HG02623 (cell line): ENCODE measurements around the gene ZNRF4.

Source experiments
- ATAC-seq: cut with Tn5 transposase; IDR thresholded peaks from one replicate; pipeline ENCODE4 v1.9.1; 2021; ENCODE audit warnings: moderate library complexity; ENCODE audit not compliant: unreplicated experiment

Gene ZNRF4

DNA sequence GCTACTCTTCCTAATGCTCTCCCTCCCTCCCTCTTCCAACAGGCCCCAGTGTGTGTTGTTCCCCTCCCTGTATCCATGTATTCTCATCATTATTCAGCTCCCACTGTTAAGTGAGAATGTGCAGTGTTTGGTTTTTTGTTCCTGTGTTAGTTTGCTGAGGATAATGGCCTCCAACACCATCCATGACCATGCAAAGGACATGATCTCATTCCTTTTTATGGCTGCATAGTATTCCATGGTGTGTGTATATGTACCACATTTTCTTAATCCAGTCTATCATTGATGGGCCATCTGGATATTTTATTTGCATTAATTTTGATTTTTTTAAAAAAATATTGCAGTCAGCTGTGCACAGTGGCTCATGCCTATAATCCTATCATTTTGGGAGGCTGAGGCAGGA, 15.8 kb upstream of the ZNRF4 start:
- ATAC-seq, result no peak

- no peak for ATAC-seq
Measured at GRCh38 chr19:5440299-5440698, 14.9 kb upstream of the ZNRF4 start.

DNA sequence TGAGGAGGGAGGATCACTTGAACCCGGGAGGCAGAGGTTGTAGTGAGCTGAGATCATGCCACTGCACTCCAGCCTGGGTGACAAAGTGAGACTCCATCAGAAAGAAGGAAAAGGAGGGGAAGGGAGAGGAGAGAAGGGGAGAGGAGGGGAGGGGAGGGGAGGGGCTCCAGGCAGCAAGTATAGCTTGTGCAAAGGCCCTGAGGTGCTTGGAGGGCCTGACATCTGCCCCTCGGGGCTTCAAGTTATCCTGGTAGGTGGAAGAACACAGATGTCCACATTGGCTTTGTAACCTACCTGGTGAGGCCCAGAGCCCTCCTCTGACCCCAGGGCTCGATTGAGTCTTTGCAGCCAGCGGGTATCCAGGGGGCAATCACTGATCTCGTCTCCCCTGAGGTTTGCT, 11.5 kb upstream of the ZNRF4 start:
- no peak for ATAC-seq

GRCh38 chr19:5444431-5444830, 10.8 kb upstream of the ZNRF4 start:
- ATAC-seq, result no peak

DNA sequence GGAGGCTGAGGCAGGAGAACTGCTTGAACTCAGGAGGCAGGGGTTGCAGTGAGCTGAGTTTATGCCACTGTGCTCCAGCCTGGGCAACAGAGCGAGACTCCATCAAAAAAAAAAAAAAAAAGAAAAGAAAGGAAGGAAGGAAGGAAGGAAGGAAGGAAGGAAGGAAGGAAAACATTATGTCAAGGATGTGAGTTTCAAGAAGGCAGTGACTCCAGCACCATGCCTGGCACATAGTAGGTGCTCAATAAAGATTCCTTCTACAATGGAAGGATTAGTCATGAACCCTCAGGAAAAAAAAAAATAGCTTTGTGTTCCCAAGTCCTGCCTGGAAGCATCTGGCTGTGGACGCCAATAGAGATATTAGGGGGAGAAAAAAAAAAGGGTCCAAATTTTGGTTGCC, 10.1 kb upstream of the ZNRF4 start:
- no peak for ATAC-seq

- ATAC-seq, result no peak
Measured at GRCh38 chr19:5445561-5446055, 9.6 kb upstream of the ZNRF4 start.

DNA sequence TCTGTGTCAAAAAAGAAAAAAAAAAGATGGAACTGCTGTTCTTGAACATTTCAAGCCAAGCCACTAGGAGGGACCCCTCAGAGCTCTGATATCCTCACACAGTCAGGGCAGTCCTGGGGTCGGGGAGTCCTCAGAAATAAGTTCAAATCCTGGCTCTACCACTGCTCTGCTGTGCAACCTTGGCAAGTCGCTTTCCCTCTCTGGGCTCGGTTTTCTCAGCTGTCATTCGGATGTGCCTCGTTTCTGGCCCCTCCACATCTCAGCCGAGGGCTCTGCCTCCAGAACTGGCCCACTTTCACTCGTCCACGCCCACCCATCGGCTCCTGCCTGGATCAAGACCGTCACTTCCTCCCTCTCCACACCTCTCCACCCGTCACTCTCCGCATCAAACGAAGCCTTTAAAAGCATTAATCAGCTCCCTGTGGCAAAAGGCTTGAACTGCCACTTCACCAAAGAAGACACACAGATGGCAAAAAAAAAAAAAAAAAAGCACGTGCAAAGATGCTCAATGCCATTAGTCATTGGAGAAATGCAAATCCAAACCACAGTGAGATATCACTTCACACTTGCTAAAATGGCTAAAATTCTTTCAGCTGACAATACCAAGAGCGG, 7.4 kb upstream of the ZNRF4 start:
- ATAC-seq, result no peak

DNA sequence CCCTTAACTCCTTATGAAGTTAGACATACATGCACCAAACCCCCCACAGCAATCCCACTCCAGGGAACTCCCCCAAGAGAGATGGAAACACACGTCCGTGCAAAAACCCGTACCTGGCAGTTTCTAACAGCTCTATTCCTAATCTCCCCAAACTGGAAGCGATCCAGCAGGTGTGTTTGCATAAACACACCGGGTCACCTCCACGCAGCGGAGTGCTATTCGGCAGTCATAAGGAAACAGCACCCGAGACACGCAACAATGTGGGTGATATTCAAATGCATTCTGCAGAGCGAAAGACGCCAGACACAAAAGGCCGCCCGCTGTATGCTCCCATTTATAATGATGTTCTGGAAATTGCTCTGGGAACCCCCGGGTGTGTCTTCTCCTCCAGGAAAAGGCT, 6.8 kb upstream of the ZNRF4 start:
- ATAC-seq, result no peak

GRCh38 chr19:5450482-5451126, 4.6 kb upstream of the ZNRF4 start:
- ATAC-seq, result no peak

- no peak for ATAC-seq
Measured at GRCh38 chr19:5451494-5451893, 3.7 kb upstream of the ZNRF4 start.

DNA sequence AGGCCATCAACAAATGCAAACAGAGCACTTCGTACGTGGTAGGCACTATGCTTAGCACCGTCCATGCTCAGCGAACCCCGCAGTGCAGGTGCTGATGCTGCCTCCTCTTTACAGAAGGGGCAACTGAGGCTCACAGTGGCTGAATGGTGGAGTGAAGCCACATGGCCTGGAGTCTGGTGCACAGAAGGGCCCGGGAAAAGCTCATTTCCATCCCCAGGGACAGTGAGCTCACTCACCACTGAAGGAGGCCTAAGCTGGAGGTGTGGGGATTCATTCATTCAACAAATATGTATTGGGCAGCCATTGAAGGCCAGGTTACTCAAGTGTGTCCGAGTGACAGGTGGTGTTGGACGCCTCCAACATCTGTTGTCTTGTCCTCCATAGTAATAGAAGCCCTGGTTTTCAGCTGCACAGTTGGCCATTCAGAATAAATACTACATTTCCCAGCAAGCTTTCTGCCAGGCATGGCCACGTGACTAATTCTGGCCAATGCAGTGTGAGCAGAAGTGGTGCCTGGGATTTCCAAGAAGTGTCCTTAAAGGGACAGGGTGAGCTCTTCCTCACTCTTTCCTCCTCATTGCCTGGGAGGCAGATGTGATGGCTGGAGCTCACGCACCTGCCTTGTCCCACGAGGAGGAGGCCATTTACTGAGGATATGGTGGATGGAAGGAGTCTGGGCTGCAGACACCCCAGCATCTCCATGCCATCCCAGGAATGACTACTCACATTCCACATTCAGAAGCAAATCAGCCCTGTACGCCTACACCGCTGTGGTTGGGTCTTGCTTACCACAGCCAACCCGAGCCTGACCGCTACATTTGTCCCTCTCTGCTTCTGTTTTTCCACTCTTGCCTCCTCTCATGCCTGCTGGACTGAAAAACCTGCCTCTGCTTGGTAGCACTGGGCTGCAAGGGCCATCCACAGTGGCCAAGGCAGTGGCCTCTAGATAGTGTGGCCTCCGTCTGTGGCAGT, 2.3 kb upstream of the ZNRF4 start:
- ATAC-seq, result no peak

GRCh38 chr19:5454743-5455142, 474 bp upstream of the ZNRF4 start:
- ATAC-seq, result no peak

GRCh38 chr19:5456130-5456840, 1.1 kb downstream of the ZNRF4 start:
- ATAC-seq, result no peak

- no peak for ATAC-seq
Measured at GRCh38 chr19:5456841-5457200, 1.6 kb downstream of the ZNRF4 start.

- no peak for ATAC-seq
Measured at GRCh38 chr19:5457709-5458108, 2.5 kb downstream of the ZNRF4 start.

DNA sequence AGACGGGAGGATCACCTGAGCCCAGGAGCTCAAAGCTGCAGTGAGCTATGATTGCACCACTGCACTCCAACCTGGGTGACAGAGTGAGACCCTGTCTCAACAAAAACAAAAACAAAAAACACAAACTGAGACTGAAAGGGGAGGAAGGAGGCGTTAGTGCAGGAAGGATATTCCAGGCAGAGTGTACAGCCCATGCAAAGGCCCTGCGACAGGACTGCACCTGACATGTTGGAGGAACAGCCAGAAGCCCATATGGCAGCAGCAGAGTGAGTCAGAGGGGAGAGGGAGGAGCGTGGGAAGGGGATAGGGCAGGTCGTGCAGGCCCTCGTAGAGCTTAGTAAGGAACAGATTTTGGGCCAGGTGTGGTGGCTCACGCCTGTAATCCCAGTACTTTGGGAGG, 3.2 kb downstream of the ZNRF4 start:
- ATAC-seq, result no peak

- no peak for ATAC-seq
Measured at GRCh38 chr19:5459360-5459759, 4.1 kb downstream of the ZNRF4 start.

DNA sequence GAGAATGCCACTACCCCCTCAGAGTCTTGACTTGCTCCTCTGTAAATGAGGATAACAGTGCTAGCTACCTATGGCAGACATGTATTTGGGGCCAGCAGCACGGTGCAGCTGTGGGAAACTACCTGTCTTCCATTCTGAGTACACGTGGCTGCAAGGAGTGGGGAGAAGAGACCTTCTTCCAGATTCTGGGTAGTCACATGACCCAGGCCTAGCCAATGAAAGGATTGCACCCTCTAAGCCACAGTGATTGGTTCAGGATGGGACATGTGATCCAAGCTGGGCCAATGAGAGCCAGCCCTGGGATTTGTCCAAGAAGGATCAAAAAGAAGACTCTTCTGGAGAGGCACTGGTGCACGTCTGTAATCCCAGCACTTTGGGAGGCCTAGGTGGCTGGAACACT, 5.5 kb downstream of the ZNRF4 start:
- no peak for ATAC-seq

GRCh38 chr19:5463959-5464358, 8.7 kb downstream of the ZNRF4 start:
- ATAC-seq, result no peak

DNA sequence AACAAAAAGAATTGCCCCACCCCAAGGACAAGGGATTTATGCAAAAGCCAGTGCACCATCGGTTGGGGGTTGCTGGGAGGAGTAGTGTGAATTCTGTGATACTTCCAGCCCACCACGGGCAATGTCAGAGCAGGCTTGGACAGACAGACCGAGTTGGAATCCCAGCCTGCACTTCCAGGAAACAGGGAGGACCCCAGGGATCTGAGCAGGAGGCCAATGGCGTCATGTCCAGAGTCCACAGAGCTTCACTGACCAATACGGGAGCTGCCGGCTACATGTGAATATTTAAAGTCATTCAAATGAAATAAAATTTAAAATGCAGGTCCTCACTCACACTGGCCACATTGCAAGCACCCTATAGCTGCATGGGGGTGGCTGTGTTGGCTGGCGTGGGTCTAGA, 10.9 kb downstream of the ZNRF4 start:
- no peak for ATAC-seq

- ATAC-seq, result no peak
Measured at GRCh38 chr19:5466814-5467291, 11.6 kb downstream of the ZNRF4 start.
